Stimulated activated CD8-positive, alpha-beta memory T cell treated with anti-CD3 and anti-CD28 coated beads, Interleukin-2, amount 100 ng/mL, for 1 hour (primary cell): ENCODE data around the gene ODAD2.
"Not testable (repeated sequence)": the region's sequence is repeated elsewhere in the genome, so short reads cannot be mapped to it uniquely, and the experiment has no call there.

Experiments
- DNase-seq, 2 donors: peaks; one replicate each; pipeline ENCODE4 v3.0.0-alpha.2; 2020; ENCODE audit warnings: low read depth in 2 of 2

The ODAD2 gene

GRCh38 chr10:27959093-27959715 is 39.7 kb downstream of the ODAD2 start:
- no peak for DNase-seq

GRCh38 chr10:27958383-27958782 is 40.5 kb downstream of the ODAD2 start:
- not testable (repeated sequence) for DNase-seq

- no peak for DNase-seq
Observed at GRCh38 chr10:27950242-27950564, 48.7 kb downstream of the ODAD2 start.

- DNase-seq = no peak
Observed at GRCh38 chr10:27949528-27950241, 49.2 kb downstream of the ODAD2 start.

- no peak for DNase-seq
Observed at GRCh38 chr10:27948186-27948585, 50.7 kb downstream of the ODAD2 start.

GRCh38 chr10:27947540-27947939 is 51.3 kb downstream of the ODAD2 start:
- no peak for DNase-seq

DNA sequence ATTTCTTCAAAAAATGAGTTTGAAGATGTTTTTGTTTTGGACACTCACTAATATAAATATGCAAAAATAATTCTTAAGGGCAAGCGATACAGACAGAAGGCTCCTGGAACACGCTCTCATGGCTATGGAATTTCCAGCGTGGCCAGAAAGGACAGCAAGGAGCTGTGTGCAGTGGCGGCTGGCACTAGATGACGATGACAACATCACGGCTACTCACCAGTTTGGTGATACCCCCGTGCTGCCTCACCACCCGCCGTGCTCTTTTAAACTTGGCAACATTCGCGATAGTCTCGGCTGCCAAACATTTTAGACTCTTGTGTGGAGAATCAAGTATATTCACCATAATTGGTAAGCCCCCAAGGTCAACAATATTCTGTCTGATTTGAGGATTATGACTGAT is 54.9 kb downstream of the ODAD2 start:
- no peak for DNase-seq

DNA sequence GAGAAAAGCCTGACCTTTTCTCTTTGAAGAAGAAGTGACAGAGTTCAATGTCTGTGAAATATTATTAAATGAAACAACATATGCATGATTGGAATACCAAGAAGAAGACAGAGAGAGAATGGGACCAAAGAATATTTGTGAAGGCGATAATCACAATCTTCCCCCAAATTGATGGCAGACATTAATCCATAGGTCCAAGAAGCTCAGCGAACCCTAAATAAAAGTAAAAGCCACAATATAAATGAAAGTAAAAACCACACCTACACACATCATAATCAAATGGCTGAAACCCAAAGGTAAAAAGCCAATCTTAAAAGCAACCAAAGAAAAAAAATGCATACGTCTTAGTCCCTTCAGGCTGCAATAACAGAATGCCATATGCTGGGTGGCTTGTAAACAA is 84.0 kb downstream of the ODAD2 start:
- no peak for DNase-seq

DNA sequence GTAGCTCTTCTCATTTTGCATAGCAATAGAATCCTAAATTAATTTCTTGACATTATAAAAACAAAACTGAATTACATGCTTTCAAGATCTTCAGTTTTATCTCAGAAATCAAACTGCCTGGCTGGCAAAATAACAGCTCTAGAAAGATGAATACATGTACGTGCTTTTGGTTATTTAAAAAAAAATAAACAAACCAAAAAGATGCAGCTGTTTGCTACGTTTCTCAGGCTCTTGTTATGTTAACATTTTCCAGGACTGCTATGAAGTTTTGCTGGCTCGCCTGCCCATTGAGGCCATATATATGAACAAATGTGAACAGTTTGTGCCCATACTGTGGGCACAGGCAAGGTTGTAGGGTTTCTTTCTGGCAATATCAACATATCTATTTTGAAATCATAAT is 86.6 kb downstream of the ODAD2 start:
- no peak for DNase-seq

GRCh38 chr10:27911539-27911938 is 87.3 kb downstream of the ODAD2 start:
- no peak for DNase-seq

GRCh38 chr10:27911011-27911410 is 87.9 kb downstream of the ODAD2 start:
- DNase-seq = no peak

- no peak for DNase-seq
Observed at GRCh38 chr10:27908231-27908630, 90.6 kb downstream of the ODAD2 start.

DNA sequence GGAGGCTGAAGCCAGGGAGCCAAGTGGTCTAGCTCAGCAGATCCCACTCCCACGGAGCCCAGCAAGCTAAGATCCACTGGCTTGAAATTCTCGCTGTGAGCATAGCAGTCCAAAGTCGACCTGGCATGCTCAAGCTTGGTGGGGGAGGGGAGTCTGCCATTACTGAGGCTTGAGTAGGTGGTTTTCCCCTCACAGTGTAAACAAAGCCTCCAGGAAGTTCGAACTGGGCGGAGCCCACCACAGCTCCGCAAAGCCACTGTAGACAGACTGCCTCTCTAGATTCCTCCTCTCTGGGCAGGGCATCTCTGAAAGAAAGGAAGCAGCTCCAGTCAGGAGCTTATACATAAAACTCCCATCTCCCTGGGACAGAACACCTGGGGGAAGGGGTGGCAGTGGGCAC is 99.4 kb downstream of the ODAD2 start:
- DNase-seq = peak in 1 of 2 donors; percentile 3

DNA sequence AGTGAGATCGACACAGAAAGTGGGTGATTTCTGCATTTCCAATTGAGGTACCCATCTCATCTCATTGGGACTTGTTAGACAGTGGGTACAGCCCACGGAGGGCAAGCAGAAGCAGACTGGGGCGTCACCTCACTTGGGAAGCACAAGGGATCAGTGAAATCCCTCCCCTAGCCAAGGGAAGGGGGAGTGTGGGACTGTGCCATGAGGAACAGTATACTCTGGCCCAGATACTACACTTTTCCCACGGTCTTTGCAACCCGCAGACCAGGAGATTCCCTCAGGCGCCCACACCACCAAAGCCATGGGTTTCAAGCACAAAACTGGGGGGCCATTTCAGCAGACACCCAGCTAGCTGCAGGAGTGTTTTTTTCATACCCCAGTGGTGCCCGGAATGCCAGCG is 99.8 kb downstream of the ODAD2 start:
- DNase-seq = no peak

DNA sequence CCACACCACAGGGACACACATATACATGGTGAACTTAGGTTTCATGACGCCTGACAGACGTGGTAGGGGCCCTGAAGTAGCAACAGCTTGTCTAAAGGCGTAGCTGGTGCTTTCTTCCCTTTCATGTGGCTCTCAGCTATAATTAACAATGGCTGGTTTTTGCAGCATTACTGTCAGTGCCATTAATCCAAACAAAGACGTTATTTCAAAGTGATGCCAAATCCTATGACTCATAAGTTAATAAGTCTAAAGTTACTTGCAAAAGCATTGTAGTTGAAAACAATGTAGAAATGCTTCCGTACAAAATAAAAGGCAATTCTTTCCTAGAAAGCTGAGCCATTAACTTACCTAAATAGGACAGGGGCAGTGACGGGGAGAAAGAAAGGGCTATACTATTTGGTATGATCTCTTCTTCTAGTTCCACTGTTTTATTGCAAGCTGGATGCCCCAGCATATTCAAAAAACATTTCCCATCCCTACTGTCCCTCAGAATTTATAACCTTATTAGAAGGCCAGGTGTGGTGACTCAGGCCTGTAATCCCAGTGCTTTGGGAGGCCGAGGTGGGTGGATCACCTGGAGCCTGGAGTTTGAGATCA is 105.4 kb downstream of the ODAD2 start:
- DNase-seq = no peak

- no peak for DNase-seq
Observed at GRCh38 chr10:27890971-27891370, 107.9 kb downstream of the ODAD2 start.

DNA sequence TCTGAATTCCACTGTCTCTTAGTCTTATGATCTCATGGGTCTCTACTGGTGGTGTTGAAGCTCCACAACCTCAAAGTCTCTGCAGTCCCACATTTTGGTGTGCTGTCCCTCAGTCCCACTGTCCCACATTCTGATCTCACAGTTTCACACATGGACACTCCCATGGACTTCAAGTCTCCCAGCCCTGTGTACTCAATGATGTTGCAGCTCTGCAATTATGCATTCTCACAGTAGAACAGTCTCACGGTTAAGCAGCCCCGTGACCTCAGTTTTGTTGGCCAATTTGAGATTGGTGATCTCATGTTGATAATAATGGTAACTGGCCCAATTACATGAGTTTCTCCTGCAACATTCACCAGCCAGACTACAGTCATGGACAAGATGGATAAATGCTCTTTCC is 109.4 kb downstream of the ODAD2 start:
- DNase-seq = no peak

DNA sequence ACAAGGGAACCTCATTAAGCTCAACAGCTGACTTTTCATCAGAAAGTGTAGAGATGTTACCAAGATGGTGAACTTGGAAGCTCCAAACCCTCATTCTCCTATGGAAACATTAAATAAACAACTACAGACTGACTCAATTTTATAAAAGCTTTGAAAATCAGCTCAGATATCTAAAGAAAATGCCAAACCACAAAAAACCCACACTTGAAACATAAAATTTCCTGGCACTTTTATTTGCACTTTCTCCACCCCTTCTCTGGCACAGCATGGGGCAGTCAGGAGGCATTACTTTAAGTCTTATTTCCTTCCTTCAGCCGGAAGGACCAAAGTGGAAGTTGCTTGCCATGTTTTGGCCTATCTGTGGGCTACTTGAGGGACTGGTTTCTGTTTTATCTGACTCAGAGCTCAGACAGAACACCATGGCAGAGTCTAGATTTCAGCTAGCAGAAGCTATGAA is 114.7 kb downstream of the ODAD2 start:
- no peak for DNase-seq

- no peak for DNase-seq
Observed at GRCh38 chr10:27878281-27878680, 120.6 kb downstream of the ODAD2 start.

- no peak for DNase-seq
Observed at GRCh38 chr10:27865221-27865635, 133.7 kb downstream of the ODAD2 start.

DNA sequence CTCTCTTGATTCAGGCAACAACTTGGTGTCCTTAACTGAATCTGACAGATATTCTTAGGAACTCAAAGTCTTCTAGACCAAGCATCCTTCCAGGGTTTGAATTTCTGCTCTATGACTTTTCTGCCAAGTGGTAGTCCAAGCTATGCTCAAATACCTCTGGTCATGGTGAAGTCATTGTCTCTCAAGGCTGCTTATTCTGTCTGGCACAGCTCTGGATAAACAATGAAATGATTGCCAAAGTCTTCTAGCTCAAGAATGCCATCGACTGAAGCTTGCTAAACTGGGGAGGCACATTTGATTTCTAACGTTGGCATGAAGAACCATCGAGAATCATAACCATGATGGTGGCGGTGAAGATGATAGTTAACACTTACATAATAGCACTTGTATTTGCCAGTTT is 137.1 kb downstream of the ODAD2 start:
- no peak for DNase-seq

GRCh38 chr10:27857616-27858015 is 141.3 kb downstream of the ODAD2 start:
- no peak for DNase-seq

DNA sequence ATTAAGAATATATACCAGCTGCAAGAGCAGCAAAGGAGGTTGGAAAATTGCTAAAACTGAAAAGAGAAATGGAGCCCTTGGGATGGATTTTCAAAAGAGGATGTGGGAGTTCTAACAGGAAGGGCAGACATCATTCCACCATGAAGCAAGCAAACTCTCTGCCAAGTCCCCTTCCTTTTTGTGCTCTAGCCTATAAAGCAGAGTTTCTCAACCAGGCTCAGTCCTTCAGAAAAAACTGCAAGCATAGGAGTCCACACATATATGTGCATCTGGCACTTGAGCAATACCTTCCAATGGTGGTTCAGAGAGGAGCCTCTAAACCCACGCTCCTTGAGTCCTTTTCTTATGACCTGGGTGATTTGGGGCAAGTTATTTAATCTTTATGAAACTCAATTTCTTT is 154.7 kb downstream of the ODAD2 start:
- DNase-seq = no peak
